ENCODE measurements around the gene TESK2.
"Not testable (repeated sequence)": the region's sequence is repeated elsewhere in the genome, so short reads cannot be mapped to it uniquely, and the experiment has no call there.

Gene TESK2

DNA sequence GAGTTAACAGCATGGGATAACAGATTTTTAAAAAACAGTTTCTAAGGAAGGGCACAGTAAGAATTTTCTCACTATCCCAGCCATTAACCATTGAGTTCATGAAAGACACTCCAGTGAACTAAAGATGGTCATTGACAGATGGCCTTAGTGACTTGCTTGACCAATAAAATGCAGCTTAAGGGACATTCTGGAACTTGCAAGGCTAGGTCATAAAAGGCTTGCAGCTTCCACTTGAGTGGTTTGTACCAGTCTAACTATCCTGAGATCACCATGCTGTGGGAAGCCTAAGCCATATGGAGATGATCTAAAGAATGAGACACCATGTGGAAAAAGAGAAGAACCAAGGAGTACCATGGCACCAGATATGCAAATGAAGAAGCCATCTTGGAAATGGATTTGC lies 112.8 kb downstream of the TESK2 start:
- DNase-seq (ENCODE audit: extremely low spot score) = no peak
- POLR2A ChIA-PET = no interaction called here
- TF ChIP-seq, protein P1, sequence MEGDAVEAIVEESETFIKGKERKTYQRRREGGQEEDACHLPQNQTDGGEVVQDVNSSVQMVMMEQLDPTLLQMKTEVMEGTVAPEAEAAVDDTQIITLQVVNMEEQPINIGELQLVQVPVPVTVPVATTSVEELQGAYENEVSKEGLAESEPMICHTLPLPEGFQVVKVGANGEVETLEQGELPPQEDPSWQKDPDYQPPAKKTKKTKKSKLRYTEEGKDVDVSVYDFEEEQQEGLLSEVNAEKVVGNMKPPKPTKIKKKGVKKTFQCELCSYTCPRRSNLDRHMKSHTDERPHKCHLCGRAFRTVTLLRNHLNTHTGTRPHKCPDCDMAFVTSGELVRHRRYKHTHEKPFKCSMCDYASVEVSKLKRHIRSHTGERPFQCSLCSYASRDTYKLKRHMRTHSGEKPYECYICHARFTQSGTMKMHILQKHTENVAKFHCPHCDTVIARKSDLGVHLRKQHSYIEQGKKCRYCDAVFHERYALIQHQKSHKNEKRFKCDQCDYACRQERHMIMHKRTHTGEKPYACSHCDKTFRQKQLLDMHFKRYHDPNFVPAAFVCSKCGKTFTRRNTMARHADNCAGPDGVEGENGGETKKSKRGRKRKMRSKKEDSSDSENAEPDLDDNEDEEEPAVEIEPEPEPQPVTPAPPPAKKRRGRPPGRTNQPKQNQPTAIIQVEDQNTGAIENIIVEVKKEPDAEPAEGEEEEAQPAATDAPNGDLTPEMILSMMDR (IDR thresholded peaks at IDR 0.05; ENCODE audit: control extremely low read depth, extremely low read depth, low read depth, missing control alignments) = no peak
- CTCF ChIA-PET = interaction anchor here (0.7 to 2.1 kb wide), 4 partner anchors 13 to 122 kb away, joined by 3 to 8 read pairs (median 4); partner anchors contain the start of genes CCDC163 and MMACHC

DNA sequence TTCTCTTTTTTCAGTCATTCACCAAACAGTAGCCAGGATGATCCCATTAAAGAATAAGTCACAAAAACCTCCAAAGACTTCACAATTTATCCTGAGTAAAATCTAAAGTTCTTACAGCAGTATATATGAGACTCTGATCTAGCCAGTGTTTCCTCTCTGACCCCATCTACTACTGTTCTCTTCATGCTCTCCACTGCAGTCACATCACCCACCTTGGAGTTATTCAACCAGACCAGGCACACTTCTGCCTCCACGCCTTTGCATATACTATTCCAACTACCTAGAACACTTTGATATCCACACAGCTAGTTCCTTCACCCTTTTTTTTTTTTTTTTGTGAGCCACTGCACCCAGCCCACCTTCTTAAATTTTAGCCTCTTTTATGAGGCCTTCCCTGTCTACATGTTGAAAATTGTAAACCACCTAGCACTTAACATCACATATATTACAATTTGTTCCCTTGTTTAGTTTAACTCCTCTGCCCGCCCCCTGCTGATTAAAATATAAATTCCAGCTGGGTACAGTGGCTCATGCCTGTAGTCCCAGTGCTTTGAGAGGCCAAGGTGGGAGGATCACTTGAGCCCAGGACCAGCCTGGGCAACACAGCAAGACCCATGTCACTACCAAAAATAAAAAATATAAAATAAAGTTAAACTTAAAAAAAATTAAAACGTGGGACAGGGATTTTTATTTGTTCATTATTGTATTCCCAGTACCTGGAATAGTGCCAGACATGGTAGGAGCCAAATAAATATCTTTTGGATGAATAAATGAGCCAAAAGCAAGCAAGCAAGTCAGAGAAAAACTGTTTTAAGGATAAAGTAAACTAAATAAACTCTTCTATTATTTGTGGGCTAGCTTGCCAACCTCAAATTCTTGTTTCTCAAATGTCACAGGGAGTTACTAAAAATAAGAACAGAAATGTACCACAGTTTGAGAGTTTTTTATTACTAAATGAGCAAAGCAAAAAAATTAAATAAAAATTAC lies 115.6 kb downstream of the TESK2 start:
- ChIA-PET CTCF (interaction anchor here (1.0 to 2.1 kb wide), 2 partner anchors 10 to 115 kb away, joined by 3 to 6 read pairs; partner anchors contain the start of gene TESK2), POLR2A (no interaction called here)
- TF ChIP-seq, protein P1 (IDR thresholded peaks at IDR 0.05; ENCODE audit: control extremely low read depth, extremely low read depth, low read depth, missing control alignments) = no peak
- peak; percentile 15 for DNase-seq (ENCODE audit: extremely low spot score)

DNA sequence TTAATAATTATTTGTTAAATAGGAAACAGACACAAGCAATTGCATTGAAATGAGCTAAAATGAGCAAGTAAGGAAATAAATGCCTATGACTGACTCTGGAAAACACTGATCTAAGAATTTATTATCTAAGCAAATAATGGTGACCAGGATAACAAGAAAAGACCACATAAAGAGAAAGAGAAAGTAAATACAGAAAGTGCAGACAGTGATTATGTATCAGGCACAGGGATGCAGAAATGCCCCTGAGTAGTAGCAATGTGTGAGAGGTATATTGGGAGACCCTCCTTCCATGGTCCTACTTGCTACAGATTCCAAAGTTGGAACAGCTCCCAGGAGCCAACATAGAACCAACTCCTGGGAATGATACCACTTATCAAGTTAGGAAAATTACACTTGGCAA lies 117.4 kb downstream of the TESK2 start:
- no peak for DNase-seq (ENCODE audit: extremely low spot score)
- ChIA-PET POLR2A (interaction anchor here (0.6 kb wide), 1 partner anchor 51 kb away, joined by 7 read pairs; no protein-coding TSS in a partner anchor), CTCF (interaction anchor here (1.2 to 2.4 kb wide), 7 partner anchors 9 to 362 kb away, joined by 3 to 14 read pairs (median 6); partner anchors contain the start of genes HECTD3 and TESK2)
- TF ChIP-seq, protein P1 (IDR thresholded peaks at IDR 0.05; ENCODE audit: control extremely low read depth, extremely low read depth, low read depth, missing control alignments) = no peak

DNA sequence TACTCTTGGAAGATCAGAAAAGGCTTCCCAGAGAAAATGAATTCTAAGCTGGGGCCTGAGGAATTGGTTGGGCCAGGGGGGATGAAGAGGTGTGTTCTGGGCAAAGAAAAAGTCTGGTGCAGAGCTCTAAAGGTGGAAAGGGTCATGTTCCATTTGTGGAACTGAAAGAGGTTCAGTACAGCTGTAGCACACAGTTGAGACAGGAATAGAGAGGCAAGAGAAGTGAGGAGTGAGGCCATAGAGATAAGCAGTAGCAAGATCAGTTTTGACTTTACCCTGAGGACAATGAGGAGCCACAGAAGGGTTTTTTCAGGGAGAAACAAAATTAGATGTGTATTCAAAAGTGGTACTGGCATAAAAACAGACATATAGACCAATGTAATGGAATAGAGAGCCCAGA lies 120.4 kb downstream of the TESK2 start:
- ChIA-PET POLR2A (interaction anchor here (0.6 kb wide), 1 partner anchor 67 kb away, joined by 3 read pairs; no protein-coding TSS in a partner anchor), CTCF (interaction anchor here (0.9 to 2.6 kb wide), 5 partner anchors 10 to 123 kb away, joined by 3 to 18 read pairs (median 4); no protein-coding TSS in a partner anchor)

DNA sequence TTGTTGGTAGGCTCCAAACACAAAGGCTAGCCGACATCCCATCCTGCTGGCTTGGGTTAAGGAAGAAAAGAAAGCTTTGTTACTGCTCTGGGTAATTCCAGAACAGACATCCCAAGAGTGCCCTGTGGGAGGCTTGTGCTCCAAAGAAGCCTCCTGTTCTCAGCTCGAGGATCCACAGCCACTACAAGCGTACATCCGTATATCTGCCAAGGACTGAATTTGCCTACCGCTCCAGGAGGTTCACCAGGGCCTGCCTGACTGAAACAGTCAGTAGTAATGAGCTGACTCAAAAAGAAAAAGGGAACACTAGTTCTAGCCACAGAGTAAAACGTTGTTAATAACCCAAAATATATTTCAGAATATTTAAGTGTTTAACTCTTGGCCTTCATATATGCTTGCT lies 125.9 kb downstream of the TESK2 start:
- ChIA-PET POLR2A (no interaction called here), CTCF (interaction anchor here (1.0 to 23.1 kb wide), 8 partner anchors 8 to 206 kb away, joined by 3 to 389 read pairs (median 4); partner anchors contain the start of gene TESK2)
- DNase-seq (ENCODE audit: extremely low spot score) = no peak
- TF ChIP-seq, protein P1 (IDR thresholded peaks at IDR 0.05; ENCODE audit: control extremely low read depth, extremely low read depth, low read depth, missing control alignments) = no peak

More for the DNA sequence above, 120.4 kb downstream of the TESK2 start:
- DNase-seq (ENCODE audit: extremely low spot score) = peak; percentile 38
- TF ChIP-seq, protein P1 (IDR thresholded peaks at IDR 0.05; ENCODE audit: control extremely low read depth, extremely low read depth, low read depth, missing control alignments) = no peak

DNA sequence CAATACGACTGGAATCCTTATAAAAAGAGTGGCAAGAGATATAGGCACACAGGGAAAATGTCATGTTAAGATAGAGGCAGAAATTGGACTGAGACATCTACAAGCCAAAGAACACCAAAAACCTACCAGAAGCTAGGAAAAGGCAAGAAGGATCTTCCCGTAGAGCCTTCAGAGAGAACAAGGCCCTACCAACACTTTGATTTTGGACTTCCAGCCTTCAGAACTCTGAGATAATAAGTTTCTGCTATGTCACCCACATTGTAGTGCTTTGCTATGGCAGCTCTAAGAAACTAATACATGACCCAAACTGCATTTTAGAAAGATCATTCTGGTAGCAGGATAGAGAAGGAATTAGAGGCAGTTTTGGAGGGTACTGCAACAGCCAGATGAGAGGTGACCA lies 126.7 kb downstream of the TESK2 start:
- ChIA-PET CTCF (interaction anchor here (1.2 to 23.1 kb wide), 5 partner anchors 9 to 206 kb away, joined by 4 to 389 read pairs (median 6); partner anchors contain the start of gene TESK2), POLR2A (no interaction called here)
- DNase-seq (ENCODE audit: extremely low spot score) = no peak
- TF ChIP-seq, protein P1 (IDR thresholded peaks at IDR 0.05; ENCODE audit: control extremely low read depth, extremely low read depth, low read depth, missing control alignments) = no peak

DNA sequence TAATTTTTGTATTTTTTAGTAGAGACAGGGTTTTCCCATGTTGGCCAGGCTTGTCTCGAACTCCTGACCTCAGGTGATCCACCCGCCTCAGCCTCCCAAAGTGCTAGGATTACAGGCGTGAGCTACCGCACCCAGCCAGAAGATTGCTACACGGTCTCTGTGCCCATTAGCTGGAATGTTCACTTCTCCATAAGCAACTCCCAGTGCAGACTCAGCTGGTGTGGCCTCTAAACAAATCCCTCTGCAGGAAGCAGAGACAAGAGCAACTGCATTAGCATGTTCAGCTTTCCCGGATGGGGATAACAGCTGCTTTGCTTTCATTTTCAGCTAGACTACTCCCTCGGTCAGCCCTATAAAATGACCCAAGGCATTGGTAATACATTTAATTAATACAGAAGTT lies 130.0 kb downstream of the TESK2 start:
- DNase-seq (ENCODE audit: extremely low spot score) = not testable (repeated sequence)
- POLR2A ChIA-PET = interaction anchor here (0.6 to 1.0 kb wide), 2 partner anchors 152 to 161 kb away, joined by 3 to 4 read pairs; partner anchors contain the start of gene PRDX1
- CTCF ChIA-PET = interaction anchor here (1.1 to 23.1 kb wide), 14 partner anchors 8 to 342 kb away, joined by 3 to 389 read pairs (median 7); partner anchors contain the start of genes CCDC163, MMACHC, MUTYH and TESK2
